NCI-H1092 (cell line): Measurements from ENCODE around the gene CPNE4.

ENCODE experiments used
- DNase-seq: peaks from one replicate; lab custom pipeline; 2025; lab: John Stamatoyannopoulos, UW

Gene CPNE4

DNA sequence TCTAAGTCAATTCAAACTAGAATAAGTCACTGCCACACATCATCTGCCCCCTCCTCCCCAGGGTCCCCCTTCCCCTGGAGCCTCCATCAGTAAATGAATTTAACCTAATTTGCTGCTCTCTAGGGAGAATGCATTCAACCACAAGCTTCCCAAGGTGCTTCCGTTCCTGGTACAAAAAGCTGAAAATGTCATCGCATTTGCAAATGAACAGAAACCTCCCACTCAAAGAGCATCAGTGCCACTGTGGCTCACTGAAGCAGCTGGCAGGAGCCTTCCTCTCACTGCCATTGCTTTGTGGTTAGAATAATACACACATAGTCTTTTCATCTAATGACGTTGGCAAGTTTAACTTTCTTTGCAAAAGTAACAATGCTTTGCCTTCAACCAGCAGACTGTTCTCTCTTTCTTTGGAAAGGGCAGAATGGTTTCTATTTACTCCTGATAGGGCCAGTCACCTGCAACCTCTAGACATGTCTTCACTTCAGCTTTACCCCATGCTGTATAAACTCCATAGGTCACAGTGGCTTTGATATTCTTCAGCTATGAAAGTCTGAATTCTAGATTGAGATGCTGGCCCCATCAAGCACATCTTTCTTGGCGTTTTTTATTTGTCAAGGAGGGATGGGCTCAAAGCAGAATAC is 238.1 kb downstream of the CPNE4 start:
- DNase-seq, result no peak

DNA sequence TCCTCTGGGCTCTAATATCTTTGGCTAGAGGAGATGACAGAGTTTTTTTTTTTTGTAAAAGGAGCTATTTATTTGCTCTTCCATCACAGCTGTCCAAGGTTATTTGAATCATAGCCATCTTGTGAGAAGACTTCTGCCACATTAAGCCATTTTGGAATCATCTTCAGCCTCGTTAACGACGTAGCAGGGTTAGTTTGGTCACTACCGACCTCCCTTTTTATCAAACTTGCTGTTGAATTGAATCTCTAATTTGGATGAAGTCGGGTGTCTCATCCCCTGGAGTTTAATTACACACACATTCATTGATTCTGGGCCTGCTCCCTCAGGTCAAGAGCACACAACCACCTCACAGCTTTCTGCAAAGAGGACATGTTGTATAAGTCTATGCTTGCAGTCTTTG is 238.7 kb downstream of the CPNE4 start:
- no peak for DNase-seq

DNA sequence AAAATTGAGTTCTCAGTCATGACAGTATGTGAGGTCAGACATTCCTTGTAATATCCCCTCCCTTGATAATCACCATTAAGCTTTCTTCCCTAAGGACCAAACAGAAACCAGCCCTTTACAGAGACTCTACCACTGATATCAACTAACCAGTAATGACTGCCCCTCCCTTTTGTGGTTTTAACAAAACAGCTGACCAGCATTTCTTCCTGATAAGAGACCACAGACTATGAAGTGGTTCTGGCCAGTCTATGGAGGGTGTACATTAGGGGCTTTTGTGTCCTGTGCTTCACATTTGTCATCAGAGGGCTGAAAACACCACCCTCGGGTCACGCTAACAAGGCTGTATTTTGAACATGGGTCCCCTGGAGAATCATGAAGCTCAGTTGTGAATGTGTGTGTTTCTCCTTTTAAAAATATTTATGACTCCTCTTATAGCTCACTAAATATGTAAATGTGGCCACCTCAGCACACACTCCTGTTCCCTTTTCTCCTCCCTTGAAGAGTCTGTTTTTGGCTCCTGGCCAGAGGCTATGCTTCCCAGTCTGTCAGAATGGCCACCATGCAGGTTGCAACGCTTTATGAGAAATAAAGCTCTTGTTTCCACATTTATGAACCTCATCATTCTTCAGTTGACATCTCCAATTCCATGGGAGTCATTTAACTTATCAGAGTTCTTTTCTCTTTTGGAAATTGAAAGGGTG is 239.3 kb downstream of the CPNE4 start:
- DNase-seq, result no peak

GRCh38 chr3:131794766-131795388 is 239.9 kb downstream of the CPNE4 start:
- DNase-seq, result no peak

- DNase-seq, result no peak
Measured at GRCh38 chr3:131793870-131794269, 240.9 kb downstream of the CPNE4 start.

DNA sequence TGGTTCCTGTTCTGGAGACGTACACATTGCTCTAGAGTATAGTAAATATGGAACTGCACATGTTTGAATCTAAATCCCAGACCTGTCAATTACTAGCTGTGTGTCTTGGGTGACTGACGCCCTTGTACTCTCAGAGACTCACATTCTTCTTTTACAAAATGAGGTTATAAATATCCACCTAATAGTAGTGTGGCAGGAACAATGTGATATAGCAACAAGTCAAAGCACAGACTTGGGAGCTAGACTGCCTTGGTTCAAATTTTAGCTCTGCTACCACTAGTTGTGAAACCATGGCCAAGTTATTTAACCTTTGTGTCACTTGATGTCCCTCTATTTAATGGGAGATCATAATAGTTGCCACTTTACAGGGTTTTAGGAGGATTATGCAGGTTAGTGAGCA is 245.6 kb downstream of the CPNE4 start:
- DNase-seq, result no peak

GRCh38 chr3:131786386-131786785 is 248.4 kb downstream of the CPNE4 start:
- no peak for DNase-seq

DNA sequence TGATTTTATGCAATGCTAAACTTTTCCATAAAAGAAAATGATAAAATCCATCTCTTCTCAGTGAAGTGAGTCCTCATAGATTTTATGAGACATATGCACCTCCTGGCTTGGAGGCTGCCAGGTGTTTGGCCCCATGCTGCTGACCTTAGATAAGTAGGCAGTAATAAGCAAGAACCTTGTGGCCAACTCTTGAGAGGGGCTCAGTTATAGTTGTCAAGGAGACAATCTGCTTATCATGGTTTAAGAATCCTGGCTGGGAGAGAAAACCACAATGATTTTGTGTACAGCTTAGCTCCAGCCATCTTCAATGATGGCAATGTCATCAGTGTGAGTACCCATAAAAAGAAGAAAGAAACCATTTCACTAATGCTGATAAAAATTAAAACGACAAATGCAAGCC is 252.1 kb downstream of the CPNE4 start:
- no peak for DNase-seq

- no peak for DNase-seq
Measured at GRCh38 chr3:131778526-131778925, 256.3 kb downstream of the CPNE4 start.

GRCh38 chr3:131775650-131776049 is 259.2 kb downstream of the CPNE4 start:
- DNase-seq, result no peak

DNA sequence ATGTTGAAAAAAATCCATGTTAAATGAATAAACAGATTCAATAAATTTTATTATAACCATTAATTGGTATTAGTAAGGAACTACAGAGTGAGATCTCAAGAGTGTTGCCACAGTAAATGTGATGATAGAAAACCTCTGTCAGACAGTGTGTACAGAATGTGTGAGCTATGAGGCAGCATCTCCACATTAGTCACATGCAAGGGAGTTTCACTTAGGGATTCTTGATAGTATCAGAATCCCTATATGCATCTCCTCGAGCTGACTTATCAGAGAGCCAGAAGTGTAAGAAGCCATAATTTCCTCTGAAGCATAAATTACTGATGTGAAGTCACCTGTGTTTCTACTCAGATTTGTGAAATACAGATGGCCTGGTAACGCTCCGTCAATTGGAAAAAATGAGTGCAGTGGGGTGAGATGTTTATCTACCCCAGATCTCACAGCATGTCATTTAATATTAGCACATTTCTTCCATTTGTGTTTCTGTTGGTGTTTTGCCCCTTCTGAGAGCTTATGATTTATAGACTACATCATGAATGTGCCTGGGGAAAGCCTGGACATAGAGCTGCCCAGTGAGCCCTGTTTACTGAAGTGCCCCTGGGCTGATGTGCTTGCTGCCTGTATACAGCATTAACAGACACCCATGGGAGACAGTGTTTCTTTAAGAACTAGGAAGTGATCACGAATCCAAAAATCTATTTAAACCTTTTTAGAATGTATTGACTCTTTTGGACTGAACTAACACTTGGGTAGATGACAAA is 262.4 kb downstream of the CPNE4 start:
- DNase-seq, result no peak

DNA sequence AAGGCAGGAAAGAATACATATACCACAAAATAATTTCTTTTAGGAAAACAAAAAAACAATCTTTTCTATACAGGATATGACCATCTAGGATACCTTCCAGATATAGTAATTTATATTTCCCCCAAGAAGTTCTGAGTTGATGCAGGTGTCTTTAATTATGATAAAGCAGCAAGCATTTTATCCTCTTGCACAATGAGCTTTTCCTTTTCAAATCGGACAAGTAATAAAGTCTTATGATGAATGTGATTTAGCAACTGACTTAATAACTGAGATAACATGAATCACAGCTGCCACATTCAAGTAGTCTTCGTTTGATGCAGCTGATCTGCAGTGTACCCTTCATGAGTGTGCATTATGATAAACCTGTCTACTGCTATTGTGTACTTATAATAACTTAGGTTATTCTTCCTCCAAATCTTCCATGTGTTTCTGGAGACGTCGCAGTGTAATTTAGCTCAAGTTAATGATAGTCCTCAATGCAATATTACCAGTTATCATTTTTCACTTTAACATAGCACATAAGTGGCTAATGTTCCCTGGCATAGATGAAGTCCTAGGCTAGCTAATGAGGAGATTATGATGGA is 271.7 kb downstream of the CPNE4 start:
- DNase-seq, result no peak

- DNase-seq, result no peak
Measured at GRCh38 chr3:131756405-131756804, 278.4 kb downstream of the CPNE4 start.

DNA sequence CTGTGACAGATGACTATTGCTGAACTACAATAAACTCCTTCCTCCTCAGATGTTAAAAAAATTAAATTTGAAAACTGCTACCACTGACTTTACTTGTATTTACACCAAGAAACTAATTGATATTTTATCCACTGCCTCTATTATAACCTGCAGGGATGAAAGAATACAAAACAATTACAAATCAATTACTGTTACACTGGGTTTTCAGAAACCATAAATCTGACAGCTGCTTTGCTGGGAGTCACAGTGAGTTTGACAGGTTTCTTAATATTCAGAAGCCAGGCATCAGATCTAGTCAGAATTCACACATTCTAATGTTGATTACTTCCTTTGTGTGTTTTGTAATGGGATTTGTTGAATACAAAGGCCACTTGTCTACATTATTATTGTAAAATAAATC is 279.4 kb downstream of the CPNE4 start:
- no peak for DNase-seq

DNA sequence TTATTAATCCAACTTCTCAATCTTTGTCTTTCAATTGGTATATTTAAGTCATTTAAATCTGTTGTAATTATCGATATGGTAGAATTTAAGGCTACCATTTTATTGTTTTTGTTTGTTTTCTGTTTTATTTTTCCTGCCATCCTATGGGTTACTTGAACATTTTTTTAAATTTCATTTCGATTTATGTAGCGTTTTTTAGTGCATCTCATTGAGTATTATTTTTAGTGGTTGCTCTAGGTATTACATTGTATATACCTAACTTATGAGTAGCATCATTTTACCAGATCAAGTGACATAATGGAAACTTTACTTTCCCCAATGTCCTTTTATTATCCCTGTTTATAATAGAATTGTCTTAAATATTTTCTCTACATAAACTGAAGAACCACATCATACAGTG is 284.6 kb downstream of the CPNE4 start:
- no peak for DNase-seq

GRCh38 chr3:131749826-131750225 is 285.0 kb downstream of the CPNE4 start:
- no peak for DNase-seq

GRCh38 chr3:131747466-131747865 is 287.3 kb downstream of the CPNE4 start:
- no peak for DNase-seq

DNA sequence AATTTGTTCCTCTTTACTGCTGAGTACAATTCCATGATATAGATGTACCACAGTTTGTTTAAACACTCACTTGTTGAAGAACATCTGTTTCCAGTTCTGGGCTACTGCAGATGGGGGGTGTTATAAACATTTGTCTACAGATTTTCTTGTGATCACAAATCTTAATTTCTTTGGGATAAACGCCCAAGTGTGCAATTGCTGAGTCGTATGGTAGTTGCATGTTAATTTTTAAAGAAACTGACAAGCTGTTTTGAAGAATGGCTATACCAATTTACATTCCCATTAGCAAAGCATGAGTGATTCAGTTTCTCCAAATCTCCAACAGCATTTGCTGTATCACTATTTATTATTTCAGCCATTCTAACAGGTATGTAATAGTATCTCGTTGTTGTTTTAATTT is 290.0 kb downstream of the CPNE4 start:
- no peak for DNase-seq

DNA sequence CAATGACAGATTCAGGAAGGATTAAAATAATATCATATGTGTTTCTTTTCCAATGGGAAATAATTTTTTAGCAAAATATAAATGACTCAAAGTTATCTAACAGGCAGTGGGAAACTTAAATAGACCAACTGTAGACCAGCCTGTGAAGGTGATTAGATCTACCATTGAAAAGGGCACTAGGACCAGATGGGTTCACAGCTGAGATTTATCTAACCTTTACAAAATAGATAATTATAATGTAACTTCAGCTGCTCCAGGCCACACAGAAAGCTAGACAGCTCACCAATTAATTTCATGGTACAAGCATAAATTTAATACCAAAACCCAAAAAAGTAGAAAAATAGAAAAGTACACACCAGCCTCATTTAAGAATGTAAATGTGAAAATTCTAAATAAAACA is 291.7 kb downstream of the CPNE4 start:
- no peak for DNase-seq

GRCh38 chr3:131739211-131739610 is 295.6 kb downstream of the CPNE4 start:
- DNase-seq, result no peak

DNA sequence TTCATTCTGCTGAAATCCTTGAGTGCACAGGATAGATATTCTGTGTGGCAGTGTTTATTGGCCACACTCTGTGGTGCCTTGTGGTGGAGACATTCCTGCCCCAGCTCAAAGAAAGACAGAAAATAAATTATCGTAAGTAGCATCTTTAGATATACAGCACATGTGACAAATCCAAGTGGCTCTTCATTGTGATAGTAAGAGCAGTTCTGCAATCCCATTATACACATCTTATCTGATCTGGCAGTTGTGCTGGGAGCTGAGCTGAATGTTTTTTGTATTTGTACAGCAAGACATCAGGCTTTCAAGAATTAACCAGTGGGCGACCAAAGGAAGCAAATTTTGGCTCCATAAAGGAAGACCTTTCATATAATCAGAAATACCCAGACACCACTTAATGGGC is 296.7 kb downstream of the CPNE4 start:
- no peak for DNase-seq

DNA sequence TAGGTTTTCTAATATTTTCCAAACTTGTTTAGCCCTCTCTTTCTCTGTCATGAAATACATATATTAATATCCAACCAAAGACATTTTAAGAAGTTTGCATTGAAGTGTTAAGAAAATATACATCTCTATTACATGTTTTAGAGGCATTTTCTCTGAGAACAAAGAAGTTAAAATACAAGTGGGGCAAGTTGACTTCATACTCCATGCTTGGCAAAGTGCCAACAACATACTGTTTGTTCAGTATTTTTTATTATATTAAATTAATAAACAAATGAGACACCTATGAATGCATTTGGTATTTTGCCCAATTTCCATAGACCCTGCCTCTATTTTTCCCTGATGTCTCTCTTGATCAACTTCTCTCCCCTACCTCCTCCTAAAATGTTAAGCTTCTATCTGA is 299.3 kb downstream of the CPNE4 start:
- DNase-seq, result no peak
